Body of pancreas (tissue), 4 donors: Measurements from ENCODE around the gene PAOX.

Experiments used
- POLR2A ChIP-seq, 3 donors: fragments of 450-650 bp; IDR thresholded peaks; one replicate each; pipeline ENCODE4 v1.6.1; 2016; ENCODE audit warnings: antibody characterized with exemption in 3 of 3, mild to moderate bottlenecking in 2 of 3
- TF ChIP-seq, protein P1 (sequence below), 7 experiments: fragments of 450-650 bp in 4 of 7; fragments of 200-600 bp in 3 of 7; sonication (generic) in 3 of 7; IDR thresholded peaks; one replicate each; pipeline ENCODE4 v1.5.1; 2016 to 2019; ENCODE audit warnings: antibody characterized with exemption in 7 of 7

- no peak for TF ChIP-seq POLR2A (IDR thresholded peaks at IDR 0.05)
- TF ChIP-seq, protein P1, sequence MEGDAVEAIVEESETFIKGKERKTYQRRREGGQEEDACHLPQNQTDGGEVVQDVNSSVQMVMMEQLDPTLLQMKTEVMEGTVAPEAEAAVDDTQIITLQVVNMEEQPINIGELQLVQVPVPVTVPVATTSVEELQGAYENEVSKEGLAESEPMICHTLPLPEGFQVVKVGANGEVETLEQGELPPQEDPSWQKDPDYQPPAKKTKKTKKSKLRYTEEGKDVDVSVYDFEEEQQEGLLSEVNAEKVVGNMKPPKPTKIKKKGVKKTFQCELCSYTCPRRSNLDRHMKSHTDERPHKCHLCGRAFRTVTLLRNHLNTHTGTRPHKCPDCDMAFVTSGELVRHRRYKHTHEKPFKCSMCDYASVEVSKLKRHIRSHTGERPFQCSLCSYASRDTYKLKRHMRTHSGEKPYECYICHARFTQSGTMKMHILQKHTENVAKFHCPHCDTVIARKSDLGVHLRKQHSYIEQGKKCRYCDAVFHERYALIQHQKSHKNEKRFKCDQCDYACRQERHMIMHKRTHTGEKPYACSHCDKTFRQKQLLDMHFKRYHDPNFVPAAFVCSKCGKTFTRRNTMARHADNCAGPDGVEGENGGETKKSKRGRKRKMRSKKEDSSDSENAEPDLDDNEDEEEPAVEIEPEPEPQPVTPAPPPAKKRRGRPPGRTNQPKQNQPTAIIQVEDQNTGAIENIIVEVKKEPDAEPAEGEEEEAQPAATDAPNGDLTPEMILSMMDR (IDR thresholded peaks at IDR 0.05) = no peak
Measured at GRCh38 chr10:133440633-133441285, 61.7 kb downstream of the PAOX start.
